IPS DF 19.7 (cell line): ENCODE results near the gene GADD45B.

Source experiments
- DNase-seq: peaks from one replicate; pipeline ENCODE4 v3.0.0-alpha.2; 2013; ENCODE audit warnings: low read depth, low spot score

The GADD45B gene

GRCh38 chr19:2475702-2476450 is at the start of gene GADD45B:
Gene GADD45B (plus strand): TSS chr19:2476127. CDS start chr19:2476359, 232 bp downstream.
- DNase-seq = no peak

GRCh38 chr19:2426611-2427428 is 49.1 kb upstream of the GADD45B start:
- DNase-seq = no peak

GRCh38 chr19:2427429-2428320 is 48.3 kb upstream of the GADD45B start, which contains the start of gene TIMM13:
Gene TIMM13 (minus strand): TSS chr19:2427586. CDS start chr19:2427533, 53 bp downstream.
- peak; percentile 91 for DNase-seq

- DNase-seq = no peak
Observed at GRCh38 chr19:2428321-2428690, 47.6 kb upstream of the GADD45B start.

GRCh38 chr19:2428756-2429711 is 46.9 kb upstream of the GADD45B start:
- no peak for DNase-seq

GRCh38 chr19:2429917-2430535 is 45.9 kb upstream of the GADD45B start:
- no peak for DNase-seq

- no peak for DNase-seq
Observed at GRCh38 chr19:2431318-2432055, 44.4 kb upstream of the GADD45B start.

GRCh38 chr19:2432131-2432848 is 43.6 kb upstream of the GADD45B start:
- DNase-seq = no peak

GRCh38 chr19:2433854-2434253 is 42.1 kb upstream of the GADD45B start:
- no peak for DNase-seq

- no peak for DNase-seq
Observed at GRCh38 chr19:2434267-2434666, 41.7 kb upstream of the GADD45B start.

- DNase-seq = no peak
Observed at GRCh38 chr19:2434721-2435265, 41.1 kb upstream of the GADD45B start.

- DNase-seq = no peak
Observed at GRCh38 chr19:2436384-2436783, 39.5 kb upstream of the GADD45B start.

GRCh38 chr19:2436926-2437325 is 39.0 kb upstream of the GADD45B start:
- no peak for DNase-seq

- no peak for DNase-seq
Observed at GRCh38 chr19:2438178-2438577, 37.7 kb upstream of the GADD45B start.

- DNase-seq = no peak
Observed at GRCh38 chr19:2440515-2440914, 35.4 kb upstream of the GADD45B start.

GRCh38 chr19:2441096-2441752 is 34.7 kb upstream of the GADD45B start:
- no peak for DNase-seq

GRCh38 chr19:2443116-2443784 is 32.7 kb upstream of the GADD45B start:
- DNase-seq = no peak
